GM23338 (cell line): ENCODE measurements around the gene EDN1. TPM values are rescaled to one million over a fixed set of nuclear protein-coding genes. Genes with fewer than 3 reads are reported as not detected.

Experiments used
- ATAC-seq: fragments of 200-7000 bp; cut with Tn5 transposase; 3 replicates; pipeline ENCODE4 v1.9.1; 2020
- DNase-seq: peaks from one replicate; pipeline ENCODE4 v3.0.0-alpha.2; 2015; ENCODE audit warnings: low spot score
- H2AFZ ChIP-seq: fragments of 200-600 bp; sonication (generic); 2 replicates; pipeline ENCODE4 v1.8.0; 2016; ENCODE audit warnings: antibody characterized with exemption, mild to moderate bottlenecking, moderate library complexity
- H3F3A ChIP-seq: fragments of 200-600 bp; sonication (generic); replicated peaks from 2 replicates; pipeline ENCODE4 v1.8.0; 2017; ENCODE audit warnings: antibody characterized with exemption, mixed run types, low read depth
- H3K27ac ChIP-seq: fragments of 200-600 bp; sonication (generic); 2 replicates; pipeline ENCODE4 v1.6.1; 2016; ENCODE audit warnings: low read depth
- H3K27me3 ChIP-seq: fragments of 200-600 bp; sonication (generic); 2 replicates; pipeline ENCODE4 v1.8.0; 2016; ENCODE audit warnings: mild to moderate bottlenecking, mixed run types, moderate library complexity; ENCODE audit not compliant: insufficient read depth
- H3K36me3 ChIP-seq: fragments of 200-600 bp; sonication (generic); 2 replicates; pipeline ENCODE4 v1.8.0; 2016; ENCODE audit warnings: mild to moderate bottlenecking; ENCODE audit not compliant: insufficient read depth
- H3K4me1 ChIP-seq: fragments of 200-600 bp; sonication (generic); 2 replicates; pipeline ENCODE4 v1.8.0; 2016; ENCODE audit warnings: mild to moderate bottlenecking, moderate library complexity; ENCODE audit not compliant: insufficient read depth
- H3K4me2 ChIP-seq: fragments of 200-600 bp; sonication (generic); 2 replicates; pipeline ENCODE4 v1.7.1; 2017; ENCODE audit warnings: mixed run types
- H3K4me3 ChIP-seq: fragments of 200-600 bp; sonication (generic); 2 replicates; pipeline ENCODE4 v1.6.1; 2016; ENCODE audit warnings: mixed run types
- H3K79me2 ChIP-seq: fragments of 200-600 bp; sonication (generic); replicated peaks from 2 replicates; pipeline ENCODE4 v1.8.0; 2017; ENCODE audit warnings: mild to moderate bottlenecking; ENCODE audit not compliant: insufficient read depth
- H3K9me2 ChIP-seq: fragments of 200-600 bp; sonication (generic); 2 replicates; pipeline ENCODE4 v1.8.0; 2017; ENCODE audit not compliant: insufficient read depth
- H4K20me1 ChIP-seq: fragments of 200-600 bp; sonication (generic); replicated peaks from 2 replicates; pipeline ENCODE4 v1.8.0; 2017; ENCODE audit warnings: mild to moderate bottlenecking; ENCODE audit not compliant: insufficient read depth
- H3K27ac Mint-ChIP-seq: 2 replicates; pipeline ENCODE4 v1.8.0; 2020; ENCODE audit warnings: inconsistent platforms, mild to moderate bottlenecking, moderate library complexity, mixed read lengths
- H3K27me3 Mint-ChIP-seq: 3 replicates; pipeline ENCODE4 v1.8.0; 2022; ENCODE audit warnings: low read depth, mild to moderate bottlenecking, moderate library complexity, mixed read lengths, inconsistent platforms; ENCODE audit not compliant: insufficient read depth, poor library complexity
- H3K36me3 Mint-ChIP-seq: 3 replicates; pipeline ENCODE4 v1.8.0; 2021; ENCODE audit warnings: low read depth, mild to moderate bottlenecking, inconsistent platforms, moderate library complexity, mixed read lengths
- H3K4me1 Mint-ChIP-seq: 3 replicates; pipeline ENCODE4 v1.8.0; 2020; ENCODE audit warnings: mild to moderate bottlenecking, inconsistent platforms, mixed read lengths
- H3K4me3 Mint-ChIP-seq: 3 replicates; pipeline ENCODE4 v1.8.0; 2021; ENCODE audit warnings: moderate library complexity, mild to moderate bottlenecking, inconsistent platforms, mixed read lengths
- H3K9me3 Mint-ChIP-seq: 3 replicates; pipeline ENCODE4 v1.8.0; 2020; ENCODE audit warnings: moderate library complexity, mild to moderate bottlenecking, inconsistent platforms, mixed read lengths
- JUNB ChIP-seq: IDR thresholded peaks from one replicate; pipeline ENCODE4 v1.6.1; 2016; ENCODE audit warnings: antibody characterized with exemption; ENCODE audit not compliant: unreplicated experiment
- POLR2AphosphoS5 ChIP-seq: IDR thresholded peaks from 2 replicates; pipeline ENCODE4 v1.6.1; 2016; ENCODE audit warnings: antibody characterized with exemption, low read depth
- STAT1 ChIP-seq: IDR thresholded peaks from one replicate; pipeline ENCODE4 v1.6.1; 2016; ENCODE audit warnings: antibody characterized with exemption; ENCODE audit not compliant: unreplicated experiment
- ZNF114 ChIP-seq: fragments of 250-450 bp; sonication (Bioruptor Pico); IDR thresholded peaks from 2 replicates; pipeline ENCODE4 v1.5.0; 2020; ENCODE audit warnings: mild to moderate bottlenecking, moderate library complexity
- polyA plus RNA-seq: library from polyadenylated mRNA; unstranded; fragments of >200 nt; fragmentation: Nextera tagmentation; extraction: Ambion mirVana; gene quantifications from 2 replicates; pipeline ENCODE4 v1.2.1, GENCODE V29; 2016
- total RNA-seq: library from RNA; depleted of rRNA; stranded (reverse); fragments of >200 nt; shearing (Covaris generic); gene quantifications from 2 replicates; pipeline ENCODE4 v1.2.3, GENCODE V29; 2014
- TF ChIP-seq, protein P1 (sequence below): fragments of 250-450 bp; sonication (Bioruptor Pico); IDR thresholded peaks from 2 replicates; pipeline ENCODE4 v1.5.0; 2020; ENCODE audit warnings: mild to moderate bottlenecking, moderate library complexity
- TF ChIP-seq, protein P2 (sequence below), 2 experiments: fragments of 200-600 bp in 1 of 2; sonication (generic) in 1 of 2; conservative IDR thresholded peaks; 2 replicates each; pipeline versions ENCODE4 v1.5.1 to v1.6.1; 2016 to 2017; ENCODE audit warnings: antibody characterized with exemption in 2 of 2, low read depth in 2 of 2, mild to moderate bottlenecking in 2 of 2, moderate library complexity in 1 of 2

The EDN1 gene
- total and polyA plus RNA-seq, 2 experiments from 2014 or later = 0.80 to 1.2 TPM

DNA sequence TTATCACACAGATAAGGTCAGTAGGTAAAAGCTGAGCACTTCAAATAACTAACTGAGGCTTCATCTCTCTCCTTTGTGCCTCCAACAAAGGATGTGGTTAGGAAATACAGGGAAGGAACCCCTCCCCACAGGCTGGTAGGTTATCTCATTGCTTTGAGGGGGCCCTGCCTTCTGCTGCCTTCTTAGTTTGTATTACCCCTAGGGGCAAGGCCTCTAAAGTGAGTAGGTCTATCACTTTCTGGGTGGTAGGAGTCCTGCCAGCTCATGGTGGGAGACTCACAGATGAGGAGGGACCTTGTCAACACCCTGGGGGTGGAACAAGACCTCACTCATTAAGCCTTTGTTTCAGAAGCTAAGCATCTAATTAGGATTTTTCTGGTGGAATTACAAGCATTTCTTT, 34.6 kb downstream of the EDN1 start:
- peaks cover 34% of the 10 kb centered on the region for H3K4me1 Mint-ChIP-seq
- peak overlapping the region; percentile 45 for H3K4me2 ChIP-seq
- H2AFZ ChIP-seq = no peak overlapping the region
- H3K27me3 Mint-ChIP-seq = peaks cover 4% of the 10 kb centered on the region
- peaks cover 8% of the 10 kb centered on the region; the same call in 1 of the 2 replicates for H3K9me2 ChIP-seq
- DNase-seq (peak; percentile 32), ATAC-seq (peak; percentile 83)
- H3K4me1 ChIP-seq = peaks cover 41% of the 10 kb centered on the region
- no peaks in the 10 kb centered on the region for H3K27me3 ChIP-seq
- no peaks in the 10 kb centered on the region for H3K79me2 ChIP-seq
- H3F3A ChIP-seq = 0 out of 2 replicates have a peak, but pooled peaks cover 2% of the 10 kb centered on the region
- TF ChIP-seq, protein P1, sequence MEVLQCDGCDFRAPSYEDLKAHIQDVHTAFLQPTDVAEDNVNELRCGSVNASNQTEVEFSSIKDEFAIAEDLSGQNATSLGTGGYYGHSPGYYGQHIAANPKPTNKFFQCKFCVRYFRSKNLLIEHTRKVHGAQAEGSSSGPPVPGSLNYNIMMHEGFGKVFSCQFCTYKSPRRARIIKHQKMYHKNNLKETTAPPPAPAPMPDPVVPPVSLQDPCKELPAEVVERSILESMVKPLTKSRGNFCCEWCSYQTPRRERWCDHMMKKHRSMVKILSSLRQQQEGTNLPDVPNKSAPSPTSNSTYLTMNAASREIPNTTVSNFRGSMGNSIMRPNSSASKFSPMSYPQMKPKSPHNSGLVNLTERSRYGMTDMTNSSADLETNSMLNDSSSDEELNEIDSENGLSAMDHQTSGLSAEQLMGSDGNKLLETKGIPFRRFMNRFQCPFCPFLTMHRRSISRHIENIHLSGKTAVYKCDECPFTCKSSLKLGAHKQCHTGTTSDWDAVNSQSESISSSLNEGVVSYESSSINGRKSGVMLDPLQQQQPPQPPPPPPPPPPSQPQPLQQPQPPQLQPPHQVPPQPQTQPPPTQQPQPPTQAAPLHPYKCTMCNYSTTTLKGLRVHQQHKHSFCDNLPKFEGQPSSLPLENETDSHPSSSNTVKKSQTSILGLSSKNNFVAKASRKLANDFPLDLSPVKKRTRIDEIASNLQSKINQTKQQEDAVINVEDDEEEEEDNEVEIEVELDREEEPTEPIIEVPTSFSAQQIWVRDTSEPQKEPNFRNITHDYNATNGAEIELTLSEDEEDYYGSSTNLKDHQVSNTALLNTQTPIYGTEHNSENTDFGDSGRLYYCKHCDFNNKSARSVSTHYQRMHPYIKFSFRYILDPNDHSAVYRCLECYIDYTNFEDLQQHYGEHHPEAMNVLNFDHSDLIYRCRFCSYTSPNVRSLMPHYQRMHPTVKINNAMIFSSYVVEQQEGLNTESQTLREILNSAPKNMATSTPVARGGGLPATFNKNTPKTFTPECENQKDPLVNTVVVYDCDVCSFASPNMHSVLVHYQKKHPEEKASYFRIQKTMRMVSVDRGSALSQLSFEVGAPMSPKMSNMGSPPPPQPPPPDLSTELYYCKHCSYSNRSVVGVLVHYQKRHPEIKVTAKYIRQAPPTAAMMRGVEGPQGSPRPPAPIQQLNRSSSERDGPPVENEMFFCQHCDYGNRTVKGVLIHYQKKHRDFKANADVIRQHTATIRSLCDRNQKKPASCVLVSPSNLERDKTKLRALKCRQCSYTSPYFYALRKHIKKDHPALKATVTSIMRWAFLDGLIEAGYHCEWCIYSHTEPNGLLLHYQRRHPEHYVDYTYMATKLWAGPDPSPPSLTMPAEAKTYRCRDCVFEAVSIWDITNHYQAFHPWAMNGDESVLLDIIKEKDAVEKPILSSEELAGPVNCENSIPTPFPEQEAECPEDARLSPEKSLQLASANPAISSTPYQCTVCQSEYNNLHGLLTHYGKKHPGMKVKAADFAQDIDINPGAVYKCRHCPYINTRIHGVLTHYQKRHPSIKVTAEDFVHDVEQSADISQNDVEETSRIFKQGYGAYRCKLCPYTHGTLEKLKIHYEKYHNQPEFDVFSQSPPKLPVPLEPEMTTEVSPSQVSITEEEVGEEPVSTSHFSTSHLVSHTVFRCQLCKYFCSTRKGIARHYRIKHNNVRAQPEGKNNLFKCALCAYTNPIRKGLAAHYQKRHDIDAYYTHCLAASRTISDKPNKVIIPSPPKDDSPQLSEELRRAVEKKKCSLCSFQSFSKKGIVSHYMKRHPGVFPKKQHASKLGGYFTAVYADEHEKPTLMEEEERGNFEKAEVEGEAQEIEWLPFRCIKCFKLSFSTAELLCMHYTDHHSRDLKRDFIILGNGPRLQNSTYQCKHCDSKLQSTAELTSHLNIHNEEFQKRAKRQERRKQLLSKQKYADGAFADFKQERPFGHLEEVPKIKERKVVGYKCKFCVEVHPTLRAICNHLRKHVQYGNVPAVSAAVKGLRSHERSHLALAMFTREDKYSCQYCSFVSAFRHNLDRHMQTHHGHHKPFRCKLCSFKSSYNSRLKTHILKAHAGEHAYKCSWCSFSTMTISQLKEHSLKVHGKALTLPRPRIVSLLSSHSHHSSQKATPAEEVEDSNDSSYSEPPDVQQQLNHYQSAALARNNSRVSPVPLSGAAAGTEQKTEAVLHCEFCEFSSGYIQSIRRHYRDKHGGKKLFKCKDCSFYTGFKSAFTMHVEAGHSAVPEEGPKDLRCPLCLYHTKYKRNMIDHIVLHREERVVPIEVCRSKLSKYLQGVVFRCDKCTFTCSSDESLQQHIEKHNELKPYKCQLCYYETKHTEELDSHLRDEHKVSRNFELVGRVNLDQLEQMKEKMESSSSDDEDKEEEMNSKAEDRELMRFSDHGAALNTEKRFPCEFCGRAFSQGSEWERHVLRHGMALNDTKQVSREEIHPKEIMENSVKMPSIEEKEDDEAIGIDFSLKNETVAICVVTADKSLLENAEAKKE (CRISPR knock-in tag) = peak; percentile 97
- TF ChIP-seq STAT1 (no peak), ZNF114 (0 out of 2 replicates have a peak, but pooled peaks have one; percentile 45)
- H3K9me3 Mint-ChIP-seq = peaks cover 1% of the 10 kb centered on the region; the same call in 2 of the 3 replicates
- no peaks in the 10 kb centered on the region for H3K36me3 ChIP-seq
- H3K4me3 Mint-ChIP-seq = no peak overlapping the region
- H4K20me1 ChIP-seq = no peaks in the 10 kb centered on the region
- H3K36me3 Mint-ChIP-seq = peaks cover 7% of the 10 kb centered on the region; the same call in 2 of the 3 replicates
- peak overlapping the region; percentile 21; the same call in 1 of the 2 replicates for H3K27ac Mint-ChIP-seq
- no peak overlapping the region for H3K4me3 ChIP-seq
- peak overlapping the region; percentile 73 for H3K27ac ChIP-seq

DNA sequence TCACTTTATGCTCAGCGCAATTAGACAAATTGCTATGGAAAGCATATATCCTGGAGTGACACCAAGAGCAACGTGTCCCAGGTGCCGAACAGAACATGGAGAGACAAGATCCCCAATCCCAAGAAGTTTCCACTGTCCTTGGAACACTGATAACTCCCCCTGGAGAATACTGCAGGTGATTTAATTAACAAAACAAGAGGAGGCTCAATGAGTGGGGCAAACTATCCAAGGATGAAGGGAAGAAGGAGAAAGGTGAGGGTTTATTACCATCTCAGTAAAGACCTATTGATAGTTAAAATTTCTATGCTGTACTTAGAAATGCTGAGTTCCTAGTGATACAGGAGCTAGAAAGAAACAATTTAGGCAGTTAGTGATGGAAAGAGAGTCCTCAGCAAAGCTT, 35.7 kb downstream of the EDN1 start:
- H3K4me3 Mint-ChIP-seq = 0 out of 3 replicates have a peak overlapping the region, but pooled peaks have one; percentile 1
- ATAC-seq (peak; percentile 49), DNase-seq (no peak)
- 0 out of 2 replicates have a peak overlapping the region, but pooled peaks have one; percentile 0 for H3K27ac Mint-ChIP-seq
- H2AFZ ChIP-seq = no peak overlapping the region
- H3K4me3 ChIP-seq = 0 out of 2 replicates have a peak overlapping the region, but pooled peaks have one; percentile 3
- no peaks in the 10 kb centered on the region for H3K36me3 ChIP-seq
- peaks cover 37% of the 10 kb centered on the region for H3K4me1 Mint-ChIP-seq
- H3F3A ChIP-seq = 0 out of 2 replicates have a peak, but pooled peaks cover 2% of the 10 kb centered on the region
- no peaks in the 10 kb centered on the region for H3K79me2 ChIP-seq
- peaks cover 41% of the 10 kb centered on the region for H3K4me1 ChIP-seq
- peak overlapping the region; percentile 45 for H3K4me2 ChIP-seq
- H3K27me3 ChIP-seq = no peaks in the 10 kb centered on the region
- peaks cover 4% of the 10 kb centered on the region; the same call in 2 of the 3 replicates for H3K36me3 Mint-ChIP-seq
- H3K27me3 Mint-ChIP-seq = peaks cover 4% of the 10 kb centered on the region
- no peaks in the 10 kb centered on the region; the same call in 2 of the 3 replicates for H3K9me3 Mint-ChIP-seq
- H3K27ac ChIP-seq = peak overlapping the region; percentile 73
- H4K20me1 ChIP-seq = no peaks in the 10 kb centered on the region
- peaks cover 8% of the 10 kb centered on the region; the same call in 1 of the 2 replicates for H3K9me2 ChIP-seq
- TF ChIP-seq, protein P2, sequence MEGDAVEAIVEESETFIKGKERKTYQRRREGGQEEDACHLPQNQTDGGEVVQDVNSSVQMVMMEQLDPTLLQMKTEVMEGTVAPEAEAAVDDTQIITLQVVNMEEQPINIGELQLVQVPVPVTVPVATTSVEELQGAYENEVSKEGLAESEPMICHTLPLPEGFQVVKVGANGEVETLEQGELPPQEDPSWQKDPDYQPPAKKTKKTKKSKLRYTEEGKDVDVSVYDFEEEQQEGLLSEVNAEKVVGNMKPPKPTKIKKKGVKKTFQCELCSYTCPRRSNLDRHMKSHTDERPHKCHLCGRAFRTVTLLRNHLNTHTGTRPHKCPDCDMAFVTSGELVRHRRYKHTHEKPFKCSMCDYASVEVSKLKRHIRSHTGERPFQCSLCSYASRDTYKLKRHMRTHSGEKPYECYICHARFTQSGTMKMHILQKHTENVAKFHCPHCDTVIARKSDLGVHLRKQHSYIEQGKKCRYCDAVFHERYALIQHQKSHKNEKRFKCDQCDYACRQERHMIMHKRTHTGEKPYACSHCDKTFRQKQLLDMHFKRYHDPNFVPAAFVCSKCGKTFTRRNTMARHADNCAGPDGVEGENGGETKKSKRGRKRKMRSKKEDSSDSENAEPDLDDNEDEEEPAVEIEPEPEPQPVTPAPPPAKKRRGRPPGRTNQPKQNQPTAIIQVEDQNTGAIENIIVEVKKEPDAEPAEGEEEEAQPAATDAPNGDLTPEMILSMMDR (conservative IDR thresholded peaks at IDR 0.05; ENCODE audit: low read depth in 2 of 2) = no peak
- TF ChIP-seq POLR2AphosphoS5 (no peak), JUNB (no peak)
